ENCODE data around the gene SH3GLB2.
"Not testable (repeated sequence)": the region's sequence is repeated elsewhere in the genome, so short reads cannot be mapped to it uniquely, and the experiment has no call there.

Gene SH3GLB2

DNA sequence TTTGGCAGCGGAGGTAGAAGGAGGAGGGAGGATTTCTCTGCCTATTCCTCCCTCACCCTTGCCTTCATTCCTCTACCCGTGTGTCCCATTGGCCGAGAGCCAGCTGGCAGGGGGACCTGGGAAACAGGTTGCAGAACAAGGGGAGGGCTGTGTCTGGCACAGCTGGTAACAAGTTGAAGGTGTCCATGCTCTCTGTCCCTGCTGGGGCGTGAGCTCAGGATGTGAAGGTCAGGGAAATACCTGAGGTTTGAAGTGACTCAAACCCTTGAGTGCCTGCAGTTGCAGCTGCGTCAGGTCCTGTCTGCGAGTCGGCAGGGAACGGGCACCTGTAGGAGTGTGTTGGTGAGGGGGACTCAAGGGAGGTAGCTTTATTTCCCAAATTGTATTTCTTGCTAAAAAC is 24.5 kb upstream of the SH3GLB2 start:
- DNase-seq = no peak

DNA sequence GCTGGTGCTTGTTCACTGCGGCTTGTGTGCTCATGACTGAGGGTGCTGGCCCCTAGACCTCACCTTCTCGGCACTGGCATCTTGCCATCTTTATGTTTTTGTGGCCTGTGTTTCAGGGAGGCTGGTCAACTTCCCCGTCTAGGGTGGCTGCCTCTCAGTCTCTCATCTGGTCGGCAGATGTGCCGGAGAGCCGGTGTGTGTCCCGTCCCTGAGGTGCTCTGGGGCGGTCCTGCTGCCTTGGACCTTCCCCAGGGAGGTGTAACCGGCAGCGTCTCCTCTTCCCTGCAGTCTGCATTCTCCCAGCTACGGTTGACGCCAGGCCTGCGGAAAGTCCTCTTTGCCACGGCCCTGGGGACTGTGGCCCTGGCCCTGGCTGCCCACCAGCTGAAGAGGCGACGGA is 13.9 kb upstream of the SH3GLB2 start:
- no peak for DNase-seq

DNA sequence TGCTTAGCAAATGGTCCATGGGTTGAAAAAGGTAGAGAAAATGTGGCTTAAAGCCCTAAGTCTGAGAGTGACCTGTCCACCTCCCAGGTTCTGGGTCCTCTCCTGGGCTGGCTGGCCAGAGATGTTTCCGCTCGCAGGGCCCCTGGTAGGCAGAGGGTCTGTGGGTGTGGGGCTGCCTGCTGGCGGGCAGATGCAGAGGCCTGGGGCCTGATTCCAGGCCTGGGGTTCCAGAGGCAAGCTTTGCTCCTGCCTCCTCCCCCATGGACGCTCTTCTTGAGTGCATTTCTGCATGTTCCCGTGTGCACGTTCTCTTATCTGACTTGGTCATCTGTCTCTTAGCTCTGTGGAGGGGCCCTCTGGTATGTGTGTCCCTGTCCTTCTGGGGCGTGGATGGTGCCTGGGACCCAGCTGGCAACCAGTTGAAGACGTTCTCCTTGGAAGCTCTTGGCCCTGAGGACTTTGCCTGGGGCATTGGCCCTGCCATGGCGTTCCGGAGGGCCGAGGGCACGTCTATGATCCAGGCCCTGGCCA is 12.0 kb upstream of the SH3GLB2 start:
- DNase-seq = no peak

DNA sequence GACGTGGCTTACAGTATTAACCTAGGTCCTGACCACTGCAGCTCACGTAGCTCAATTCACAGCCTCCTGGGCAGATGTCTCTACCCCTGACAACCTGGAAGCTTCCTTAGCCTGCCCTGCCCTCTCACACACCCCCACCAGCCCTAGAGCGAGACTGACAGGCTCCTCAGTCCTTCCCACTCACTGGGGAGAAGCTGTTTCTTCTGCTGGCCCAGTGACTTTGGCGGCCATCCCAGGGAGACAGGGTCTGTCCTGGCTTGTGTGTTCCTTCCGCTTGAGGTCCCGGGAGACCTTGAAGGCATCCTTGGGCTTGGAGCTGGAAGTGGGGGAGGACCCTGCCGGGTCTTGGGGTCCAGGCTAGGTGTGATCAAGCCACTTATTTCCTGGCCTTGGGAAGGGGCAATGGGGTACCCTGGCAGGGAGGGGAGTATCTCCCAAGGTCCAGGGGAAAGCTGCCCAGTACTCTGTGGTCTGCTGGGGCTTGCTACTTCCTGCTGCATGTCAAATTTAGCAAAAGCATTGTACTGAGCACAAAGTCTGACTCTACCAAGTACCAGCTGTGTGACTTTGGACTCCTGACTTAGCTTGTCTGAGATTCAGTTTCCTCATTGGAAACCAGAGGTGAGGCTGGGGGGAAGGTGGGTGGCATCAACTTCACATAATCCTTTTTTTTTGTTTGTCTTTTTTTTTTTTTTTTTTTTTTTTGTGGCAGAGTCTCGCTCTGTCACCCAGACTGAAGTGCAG is 10.2 kb upstream of the SH3GLB2 start:
- no peak for DNase-seq

DNA sequence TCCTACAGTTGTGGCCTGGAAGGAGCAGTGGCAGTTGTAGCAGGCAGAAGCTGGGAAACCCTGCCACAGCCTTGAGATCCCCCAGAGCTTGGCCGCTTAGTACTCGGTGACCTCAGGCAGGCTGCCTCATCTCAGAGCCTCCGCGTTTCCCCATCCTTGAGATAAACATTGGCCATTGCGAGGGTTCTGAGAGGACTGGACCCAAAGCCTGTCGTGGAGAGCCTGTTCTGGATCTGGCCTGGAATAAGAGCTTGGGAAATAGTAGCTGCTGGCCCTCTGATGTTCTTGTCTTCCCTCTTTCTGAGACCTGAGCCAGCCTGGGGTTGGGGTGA is 9.6 kb upstream of the SH3GLB2 start:
- DNase-seq = no peak

DNA sequence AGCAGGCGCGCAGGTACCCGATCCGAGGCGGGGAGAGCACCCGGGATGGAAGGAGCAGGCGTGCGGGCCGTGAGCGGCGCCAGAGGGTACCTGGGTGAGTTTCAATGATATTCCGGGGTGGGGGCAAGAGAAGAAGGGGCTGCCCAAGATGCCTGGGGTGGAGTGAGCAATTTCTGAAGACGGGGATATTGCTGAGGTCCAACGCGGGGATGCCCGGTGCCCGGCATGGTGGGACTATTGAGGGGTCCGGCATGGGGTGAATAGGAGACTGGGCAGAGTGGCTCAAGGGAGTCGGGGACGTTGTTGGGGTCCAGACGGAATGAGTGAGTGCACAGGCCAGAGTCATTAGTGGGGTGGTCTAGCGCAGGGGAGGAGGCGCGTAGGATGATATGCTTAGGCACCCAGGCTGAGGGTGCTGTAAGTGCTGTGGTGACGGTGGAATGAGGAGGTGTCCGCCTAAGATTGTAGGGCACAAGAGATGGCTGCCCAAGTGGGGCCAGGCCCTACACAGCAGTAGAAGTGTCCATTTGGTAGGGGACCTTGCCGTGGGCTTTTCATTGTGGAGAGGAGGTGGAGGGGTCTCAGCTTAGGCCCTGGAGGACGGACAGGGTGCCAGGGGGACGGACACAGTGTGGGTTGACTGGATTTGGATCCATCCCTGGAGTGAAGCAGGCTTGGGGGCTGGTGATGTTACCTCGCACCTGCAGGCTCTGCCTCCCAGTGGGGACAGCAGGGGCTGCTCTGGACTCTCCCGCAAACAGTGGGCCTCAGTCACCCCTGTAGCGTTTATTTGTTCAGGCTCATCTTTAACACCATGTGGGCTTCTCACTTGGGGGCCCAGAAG is 9.0 kb upstream of the SH3GLB2 start:
- no peak for DNase-seq

DNA sequence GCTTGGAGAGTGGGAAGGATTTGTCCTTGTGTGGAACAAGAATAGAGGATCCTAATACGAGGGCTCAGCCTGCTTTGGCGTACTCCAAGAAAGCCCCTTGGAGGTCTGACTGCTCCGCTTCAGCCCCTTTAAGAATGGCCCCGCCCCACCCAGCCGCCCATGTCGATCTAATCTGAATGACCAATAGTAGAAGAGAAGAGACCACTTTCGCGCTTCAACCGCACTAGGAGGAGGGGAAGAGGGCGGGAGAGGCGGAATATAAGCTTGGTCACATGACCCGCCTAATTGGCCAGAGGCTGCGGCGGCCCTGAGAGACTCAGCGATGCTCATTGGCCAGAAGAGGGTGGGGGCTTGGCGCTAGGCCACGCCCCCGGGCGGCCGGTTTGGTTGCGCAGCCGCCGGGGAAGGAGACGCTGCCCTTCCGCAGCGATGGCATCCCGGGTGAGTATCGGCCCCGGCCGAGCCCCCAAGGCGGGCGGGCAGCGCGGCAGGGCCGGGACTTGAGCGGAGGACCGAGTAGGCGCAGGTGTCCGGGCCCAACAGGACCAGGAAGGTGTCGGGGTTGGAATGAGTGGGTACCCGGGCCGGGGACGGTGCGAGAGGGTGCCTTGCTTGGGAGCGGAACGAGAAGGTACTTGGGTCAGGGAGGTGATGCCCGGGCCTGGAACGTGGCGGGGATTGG is 8.3 kb upstream of the SH3GLB2 start, which contains the start of gene MIGA2:
Gene MIGA2, plus strand, starts transcription at position 386 of the 682 bp plus-strand sequence. CDS start 3,969 bp downstream, outside the sequence.
- peak; percentile 91 for DNase-seq

DNA sequence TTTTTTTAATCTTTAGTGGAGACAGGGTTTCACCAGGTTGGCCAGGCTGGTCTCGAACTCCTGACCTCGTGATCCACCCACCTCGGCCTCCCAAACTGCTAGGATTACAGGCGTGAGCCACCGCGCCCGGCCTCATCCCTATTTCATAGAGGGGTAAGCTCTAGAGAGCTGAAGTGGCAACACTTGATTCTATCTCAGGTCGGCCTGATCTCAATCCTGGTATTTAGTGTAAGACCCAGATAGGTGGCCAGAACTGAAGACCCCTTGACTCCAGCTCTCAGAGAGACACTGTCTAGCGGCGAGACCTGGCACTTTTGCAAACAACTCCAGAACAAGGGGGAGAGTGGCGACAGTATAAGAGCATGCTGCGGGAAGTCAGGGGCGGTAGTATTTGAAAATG is 7.7 kb upstream of the SH3GLB2 start:
- not testable (repeated sequence) for DNase-seq

DNA sequence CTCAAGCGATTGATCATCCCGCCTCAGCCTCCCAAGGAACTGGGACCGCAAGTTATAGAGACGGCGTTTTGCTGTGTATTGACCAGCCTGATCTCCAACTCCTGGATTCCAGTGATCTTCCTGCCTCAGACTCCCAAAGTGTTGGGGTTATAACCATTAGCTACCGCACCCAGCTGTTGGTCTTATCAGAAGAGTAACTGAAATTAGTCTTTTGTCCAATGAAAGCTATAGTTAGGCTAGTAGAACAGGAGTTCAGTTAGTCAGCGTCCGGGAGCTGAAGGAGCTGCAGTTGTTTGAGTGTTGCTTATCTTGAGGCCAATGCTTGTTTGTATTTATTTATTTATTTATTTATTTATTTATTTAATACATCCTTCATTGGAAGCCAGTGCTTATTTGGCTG is 5.1 kb upstream of the SH3GLB2 start:
- no peak for DNase-seq

DNA sequence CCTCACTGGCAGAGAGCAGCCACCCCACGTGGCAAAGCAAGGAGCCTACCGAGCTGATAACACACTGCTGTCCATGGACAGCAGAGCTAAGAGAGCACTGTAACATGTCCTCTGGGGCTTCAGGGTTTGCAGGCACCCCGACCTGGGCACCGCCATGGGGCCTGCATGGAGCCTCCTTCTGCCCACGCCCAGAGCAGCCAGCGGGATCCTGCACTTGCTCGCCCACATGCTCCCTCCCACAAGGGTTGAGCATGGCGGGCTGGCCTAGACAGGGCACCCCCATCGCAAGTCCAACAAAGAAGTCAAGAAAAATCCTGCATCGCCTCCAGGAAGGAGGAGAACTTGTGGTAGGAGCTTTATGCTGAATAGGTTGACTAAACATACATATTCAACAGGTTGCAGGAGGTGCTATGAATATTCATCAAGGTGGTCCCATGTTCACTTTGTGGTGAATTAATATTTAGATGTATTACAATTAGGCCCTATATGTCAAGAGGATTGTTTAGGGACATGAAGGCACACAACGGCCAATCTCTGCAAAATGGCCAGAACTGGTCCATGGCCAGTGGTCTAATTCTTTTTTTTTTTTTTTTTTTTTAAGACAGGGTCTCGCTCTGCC is 4.5 kb upstream of the SH3GLB2 start:
- DNase-seq = no peak

DNA sequence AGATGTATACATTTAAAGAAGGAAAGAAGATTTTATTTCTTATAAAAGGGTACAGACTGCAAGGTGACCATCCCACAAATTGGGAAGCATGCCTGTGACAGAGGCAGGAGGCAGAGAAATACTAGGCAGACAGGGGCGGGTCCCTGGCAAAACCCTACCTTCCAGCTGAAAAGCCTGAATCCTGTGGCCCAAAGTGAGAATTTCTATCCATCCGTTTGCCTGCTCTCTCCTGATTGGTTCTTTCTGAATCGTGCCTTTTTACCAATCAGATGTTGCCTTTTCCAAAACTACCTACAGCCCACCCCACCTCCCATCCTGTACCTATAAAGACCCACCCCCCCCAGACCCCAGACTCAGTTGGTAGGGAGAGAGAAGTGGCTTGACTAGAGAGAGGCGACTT is 3.4 kb upstream of the SH3GLB2 start:
- DNase-seq = no peak

DNA sequence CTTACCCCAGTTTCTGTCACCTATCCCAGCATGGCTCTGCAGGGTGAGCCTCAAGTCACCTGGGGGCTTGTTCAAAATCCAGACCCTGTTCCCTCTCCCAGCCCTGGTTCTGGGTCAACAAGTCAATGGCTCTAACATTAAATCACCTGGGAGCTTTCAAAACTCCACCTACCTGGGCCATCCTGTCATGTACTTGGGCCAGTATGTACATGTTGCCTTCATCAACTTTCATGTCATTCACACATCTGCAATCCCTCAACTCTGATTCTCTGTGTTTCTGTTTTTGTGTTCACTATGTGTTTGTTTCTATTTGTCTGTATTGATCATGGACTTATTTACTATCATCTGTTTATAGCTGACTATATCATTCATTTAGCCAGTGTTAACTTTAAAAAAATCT is 2.1 kb upstream of the SH3GLB2 start:
- DNase-seq = no peak

DNA sequence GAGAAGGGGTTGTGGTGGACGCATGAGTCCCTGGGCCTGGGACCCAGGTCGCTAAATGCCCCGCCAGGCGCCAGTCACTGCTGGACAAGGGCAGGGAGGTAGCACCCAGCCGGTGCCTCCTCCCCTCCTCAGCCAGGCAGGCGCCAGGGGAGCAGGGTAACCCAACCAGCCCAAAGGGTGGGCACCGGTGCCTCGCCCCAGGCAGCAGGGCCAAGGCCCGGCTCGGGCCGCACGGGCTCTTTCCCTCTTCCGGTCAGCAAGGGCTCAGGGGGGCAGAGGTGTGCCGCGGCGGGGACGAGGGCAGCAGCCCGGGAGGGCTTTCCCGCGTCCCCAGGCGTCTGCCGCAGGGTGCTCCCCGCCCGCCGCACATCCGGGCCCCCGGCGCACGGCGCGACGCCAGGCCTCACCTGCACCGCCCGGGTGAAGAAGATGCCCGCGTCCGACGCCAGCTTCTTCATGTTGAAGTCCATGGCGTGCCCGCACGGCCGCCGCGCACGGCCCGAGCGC is 393 bp downstream of the SH3GLB2 start:
- DNase-seq = no peak

DNA sequence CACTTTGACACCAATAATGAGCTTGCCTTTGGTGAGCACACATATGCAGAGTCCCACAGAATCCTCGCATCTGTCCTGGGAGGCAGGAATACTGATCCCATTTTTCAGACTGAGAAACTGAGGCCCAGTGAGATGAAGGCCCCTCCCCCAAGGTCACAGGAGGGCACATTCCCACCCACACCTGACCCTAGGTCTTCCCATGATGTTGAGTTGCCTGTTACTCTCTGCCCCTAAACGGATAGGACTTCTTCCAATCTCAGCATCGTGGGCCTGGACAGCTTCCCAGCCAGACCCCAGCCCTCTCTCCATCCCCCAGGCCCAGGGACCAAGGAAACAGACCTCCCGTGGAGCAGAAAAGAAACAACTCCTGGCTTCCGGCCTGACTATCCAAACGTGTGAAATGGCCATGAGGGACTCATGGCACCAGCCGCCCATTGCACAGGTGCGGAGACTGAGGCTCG is 877 bp downstream of the SH3GLB2 start:
- DNase-seq = no peak

DNA sequence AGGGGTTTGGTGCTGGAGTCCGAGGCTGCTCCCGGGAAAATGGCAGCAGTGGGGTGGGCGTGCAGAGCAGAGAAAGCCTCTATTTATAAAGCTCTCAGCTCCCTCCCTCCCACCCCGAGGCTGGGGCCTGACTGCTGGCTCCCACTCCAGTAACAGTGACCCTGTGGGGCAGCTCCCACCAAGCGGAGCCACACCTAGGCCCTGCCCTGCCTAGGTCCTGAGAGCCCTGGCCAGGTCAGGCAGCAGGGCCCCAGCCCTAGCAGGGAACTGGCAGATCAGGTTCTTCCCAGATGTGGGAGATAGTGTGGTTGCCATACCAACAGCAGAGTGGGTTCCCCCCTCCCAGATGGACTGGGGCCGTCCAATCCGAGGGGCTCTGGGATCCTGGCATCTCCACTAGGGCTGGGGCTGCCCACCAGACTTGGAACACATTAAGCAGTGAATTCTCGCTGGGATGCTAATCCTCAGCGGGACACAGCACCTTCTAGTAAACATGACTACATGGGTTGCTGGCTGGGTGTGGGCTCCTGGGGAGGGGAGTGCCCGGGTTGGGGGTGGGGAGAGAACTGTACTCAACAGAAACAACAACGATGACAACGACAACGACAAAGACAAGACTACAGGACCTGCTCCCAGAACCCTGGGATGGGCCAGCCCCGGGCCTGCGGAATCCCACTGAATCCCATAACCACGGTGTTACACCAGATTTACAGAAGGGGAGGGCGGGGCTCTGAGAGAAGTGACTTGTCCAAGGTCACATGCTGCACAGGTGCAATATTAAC is 1.5 kb downstream of the SH3GLB2 start:
- DNase-seq = peak; percentile 14

DNA sequence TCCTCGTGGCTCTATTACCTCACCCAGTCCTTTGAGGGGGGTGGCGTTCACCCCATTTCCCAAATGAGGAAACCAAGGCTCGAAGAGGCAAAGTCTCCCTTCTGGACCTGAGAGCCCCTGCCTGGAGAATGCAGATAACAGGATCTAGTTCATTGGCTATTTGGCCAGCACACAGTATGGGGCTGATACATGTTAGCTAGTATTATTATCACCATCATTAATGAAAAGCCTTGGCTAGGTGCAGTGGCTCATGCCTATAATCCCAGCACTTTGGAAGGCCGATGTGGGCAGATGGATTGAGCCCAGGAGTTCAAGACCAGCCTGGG is 4.3 kb downstream of the SH3GLB2 start:
- no peak for DNase-seq

DNA sequence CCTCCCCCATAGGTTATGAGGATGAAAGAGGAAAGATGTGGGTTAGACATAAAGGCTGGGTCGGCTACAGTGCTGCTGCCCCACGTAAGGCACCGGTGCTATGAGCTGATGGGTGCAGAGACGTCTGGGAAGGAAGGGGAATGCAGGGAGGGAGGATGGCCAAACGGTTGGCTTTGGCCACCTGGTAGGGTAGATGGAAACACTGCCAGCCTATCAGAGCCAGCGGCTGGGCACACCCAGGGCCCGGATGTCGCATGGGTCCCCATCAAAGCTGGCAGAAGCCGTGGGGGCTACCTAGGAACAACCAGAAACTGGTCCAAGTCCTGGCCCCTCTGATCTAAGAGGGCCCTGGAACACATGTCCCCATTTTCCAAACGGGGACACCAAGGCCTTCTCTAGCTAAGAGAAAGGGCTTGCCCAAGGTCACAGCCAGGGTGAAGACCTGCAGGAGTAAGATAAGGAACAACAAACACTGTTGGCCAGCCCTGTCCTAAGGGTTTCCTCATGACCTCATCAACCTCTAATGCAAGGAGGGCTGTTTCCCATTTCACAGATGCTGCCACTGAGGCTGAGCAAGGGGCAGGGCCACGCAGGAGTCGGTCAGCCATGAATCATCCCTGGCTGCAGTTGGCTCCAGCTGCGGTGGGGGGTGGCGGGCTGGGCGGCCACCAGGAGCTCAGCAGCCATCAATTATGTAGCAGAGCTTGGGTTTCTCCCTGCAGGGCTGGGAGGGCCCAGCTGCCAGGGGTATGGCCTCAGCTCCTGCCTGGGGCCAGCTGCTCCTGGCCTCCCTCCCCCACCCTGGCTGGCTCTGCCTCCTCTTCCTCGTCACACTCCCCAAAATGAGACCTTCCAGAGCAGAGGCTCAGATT is 4.9 kb downstream of the SH3GLB2 start:
- no peak for DNase-seq

DNA sequence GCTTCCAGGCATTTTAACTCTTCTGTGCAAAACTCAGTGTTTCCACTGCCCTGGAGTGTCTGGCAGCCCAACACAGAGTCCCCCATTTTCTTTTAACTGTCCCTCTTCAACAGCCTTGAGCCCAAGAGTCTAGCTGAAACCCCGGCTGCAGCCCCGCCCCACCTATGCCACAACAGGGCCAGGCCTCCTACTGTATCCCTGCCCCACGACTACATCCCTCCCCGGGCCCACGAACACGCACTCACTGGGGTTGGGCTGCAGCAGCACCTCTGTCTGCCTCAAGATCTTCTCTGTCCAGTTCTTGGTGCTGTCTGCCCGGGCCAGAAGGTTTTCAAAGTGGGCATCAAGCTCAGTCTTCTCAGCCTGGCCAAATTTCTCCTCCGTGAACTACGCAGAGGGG is 6.1 kb downstream of the SH3GLB2 start:
- no peak for DNase-seq

DNA sequence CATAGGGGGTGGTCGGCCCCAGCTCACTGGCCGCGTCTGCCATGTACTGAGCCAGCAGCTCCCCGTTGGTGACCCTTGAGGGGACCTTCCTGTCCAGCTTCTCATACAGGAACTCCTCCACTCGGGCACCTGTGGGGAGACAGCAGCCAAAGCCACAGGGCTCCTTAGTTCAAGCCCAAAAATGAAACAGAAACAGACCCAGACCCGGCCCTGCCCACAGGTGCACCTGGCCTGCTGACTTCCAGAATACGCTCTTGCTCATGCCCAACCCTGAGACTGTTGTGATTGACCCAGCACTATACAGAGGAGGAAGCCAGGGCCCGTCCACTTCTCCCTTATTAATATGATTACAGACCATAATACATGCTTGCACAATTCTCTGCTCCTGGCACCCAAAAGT is 7.0 kb downstream of the SH3GLB2 start:
- no peak for DNase-seq

DNA sequence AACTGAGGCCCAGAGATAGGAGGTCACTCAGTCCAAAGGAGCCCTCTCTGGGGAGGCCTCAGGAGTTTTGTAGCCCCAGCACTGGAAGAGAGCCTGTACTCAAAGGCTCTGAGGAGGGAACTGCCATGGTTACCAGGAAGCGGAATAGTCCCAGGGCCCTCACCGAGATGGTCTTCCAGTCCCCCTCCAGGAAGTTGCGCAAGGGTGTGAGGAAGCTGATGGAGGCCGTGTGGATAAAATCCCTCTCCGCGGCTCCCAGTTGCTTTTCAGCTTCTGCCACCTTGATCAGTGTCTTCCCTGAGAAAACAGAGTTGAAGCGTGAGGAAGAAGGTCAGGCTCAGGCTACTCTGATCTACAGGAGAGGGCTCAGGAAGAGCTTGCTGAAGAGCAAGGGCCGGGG is 13.5 kb downstream of the SH3GLB2 start:
- no peak for DNase-seq

DNA sequence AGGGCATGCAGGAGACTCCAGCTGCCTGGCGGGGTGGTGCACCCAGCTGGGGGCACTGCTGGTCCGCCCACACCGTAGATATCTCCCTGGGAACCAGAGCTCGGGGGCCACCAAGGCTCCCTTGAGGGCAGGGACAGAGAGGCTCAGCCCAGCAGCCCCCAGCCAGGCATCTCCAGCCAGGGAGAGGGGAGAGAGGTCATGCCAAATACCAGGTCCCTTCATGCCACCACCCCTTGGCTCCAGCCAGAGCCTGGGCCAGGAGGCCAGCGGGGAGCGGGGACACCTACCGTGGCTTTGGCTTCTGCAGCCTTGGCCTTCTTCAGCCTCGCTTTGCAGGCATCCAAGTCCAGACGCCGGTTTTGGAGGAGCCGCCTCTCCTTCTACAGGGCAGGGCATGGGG is 14.0 kb downstream of the SH3GLB2 start:
- DNase-seq = no peak

Measured in activated CD8-positive, alpha-beta memory T cell treated with anti-CD3 and anti-CD28 coated beads, Interleukin-2, amount 50 U/mL, for 4 hours (primary cell).